Caki2 (cell line): ENCODE measurements around the gene WASHC4. TPM values are rescaled to one million over a fixed set of nuclear protein-coding genes. Genes with fewer than 3 reads are reported as not detected.

Experiments
- DNase-seq: peaks from one replicate; pipeline ENCODE4 v3.0.0-alpha.2; 2015; ENCODE audit warnings: low read depth
- in situ Hi-C: cut with HindIII; loops from 2 replicates; pipeline ENCODE4 v1.10.0; 2016; ENCODE audit warnings: low sequenced_read_pairs, low pct_unique_long_range_greater_than_20kb, mixed read lengths
- total RNA-seq: library from RNA; depleted of rRNA; stranded (reverse); fragments of >200 nt; shearing (Covaris generic); gene quantifications from 2 replicates; pipeline ENCODE4 v1.2.3, GENCODE V29; 2014; ENCODE audit warnings: low replicate concordance; rRNA removed

The WASHC4 gene, protein sequence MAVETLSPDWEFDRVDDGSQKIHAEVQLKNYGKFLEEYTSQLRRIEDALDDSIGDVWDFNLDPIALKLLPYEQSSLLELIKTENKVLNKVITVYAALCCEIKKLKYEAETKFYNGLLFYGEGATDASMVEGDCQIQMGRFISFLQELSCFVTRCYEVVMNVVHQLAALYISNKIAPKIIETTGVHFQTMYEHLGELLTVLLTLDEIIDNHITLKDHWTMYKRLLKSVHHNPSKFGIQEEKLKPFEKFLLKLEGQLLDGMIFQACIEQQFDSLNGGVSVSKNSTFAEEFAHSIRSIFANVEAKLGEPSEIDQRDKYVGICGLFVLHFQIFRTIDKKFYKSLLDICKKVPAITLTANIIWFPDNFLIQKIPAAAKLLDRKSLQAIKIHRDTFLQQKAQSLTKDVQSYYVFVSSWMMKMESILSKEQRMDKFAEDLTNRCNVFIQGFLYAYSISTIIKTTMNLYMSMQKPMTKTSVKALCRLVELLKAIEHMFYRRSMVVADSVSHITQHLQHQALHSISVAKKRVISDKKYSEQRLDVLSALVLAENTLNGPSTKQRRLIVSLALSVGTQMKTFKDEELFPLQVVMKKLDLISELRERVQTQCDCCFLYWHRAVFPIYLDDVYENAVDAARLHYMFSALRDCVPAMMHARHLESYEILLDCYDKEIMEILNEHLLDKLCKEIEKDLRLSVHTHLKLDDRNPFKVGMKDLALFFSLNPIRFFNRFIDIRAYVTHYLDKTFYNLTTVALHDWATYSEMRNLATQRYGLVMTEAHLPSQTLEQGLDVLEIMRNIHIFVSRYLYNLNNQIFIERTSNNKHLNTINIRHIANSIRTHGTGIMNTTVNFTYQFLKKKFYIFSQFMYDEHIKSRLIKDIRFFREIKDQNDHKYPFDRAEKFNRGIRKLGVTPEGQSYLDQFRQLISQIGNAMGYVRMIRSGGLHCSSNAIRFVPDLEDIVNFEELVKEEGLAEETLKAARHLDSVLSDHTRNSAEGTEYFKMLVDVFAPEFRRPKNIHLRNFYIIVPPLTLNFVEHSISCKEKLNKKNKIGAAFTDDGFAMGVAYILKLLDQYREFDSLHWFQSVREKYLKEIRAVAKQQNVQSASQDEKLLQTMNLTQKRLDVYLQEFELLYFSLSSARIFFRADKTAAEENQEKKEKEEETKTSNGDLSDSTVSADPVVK
- total RNA-seq = 11.6 and 13.7 TPM in 2 replicates

DNA sequence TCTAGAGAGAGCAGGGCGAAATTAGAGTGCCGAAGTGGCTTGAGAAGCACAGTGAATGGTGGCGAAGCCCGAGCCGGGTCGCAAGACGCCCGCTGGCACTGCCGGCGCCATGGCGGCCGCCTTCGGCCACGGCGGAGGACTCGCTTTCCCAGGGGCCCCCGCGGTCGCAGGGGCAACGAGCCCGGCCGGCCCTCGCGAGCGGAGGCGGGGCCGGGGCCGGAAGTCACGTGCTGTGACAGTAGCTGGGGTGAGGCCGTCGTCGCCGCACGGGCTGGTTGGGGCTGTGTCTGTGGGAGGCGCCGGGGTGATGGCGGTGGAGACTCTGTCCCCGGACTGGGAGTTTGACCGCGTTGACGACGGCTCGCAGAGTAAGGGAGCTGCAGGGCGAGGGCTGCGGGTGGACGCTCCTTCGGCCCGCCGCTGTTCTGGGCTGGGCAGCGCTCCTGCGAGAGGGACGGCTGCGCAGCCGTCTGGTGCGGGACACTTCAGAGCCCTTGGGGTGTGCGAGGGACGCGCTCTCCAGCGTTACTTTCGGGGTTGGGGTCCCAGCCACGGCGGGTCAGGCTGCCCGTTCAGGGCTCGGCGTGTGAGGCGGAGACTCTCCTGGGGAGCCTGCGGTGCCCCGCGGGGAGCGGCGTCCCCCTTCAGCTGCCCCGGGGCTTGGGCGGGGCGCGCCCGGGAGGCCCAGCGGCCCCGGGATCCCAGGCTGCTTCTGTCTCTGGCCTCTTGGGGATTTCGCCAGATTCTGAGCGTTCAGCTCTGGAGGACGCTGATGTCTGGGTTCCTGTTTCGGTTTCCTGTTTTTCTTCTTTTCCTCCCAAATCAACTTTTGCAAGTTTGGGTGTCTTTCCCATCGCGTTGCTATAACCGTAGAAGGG, at the start of gene WASHC4:
Gene WASHC4, plus strand, starts transcription at position 238 of the 878 bp plus-strand sequence. Its CDS starts 70 bp downstream, at position 308.
- in situ Hi-C loops = no loop called here

DNA sequence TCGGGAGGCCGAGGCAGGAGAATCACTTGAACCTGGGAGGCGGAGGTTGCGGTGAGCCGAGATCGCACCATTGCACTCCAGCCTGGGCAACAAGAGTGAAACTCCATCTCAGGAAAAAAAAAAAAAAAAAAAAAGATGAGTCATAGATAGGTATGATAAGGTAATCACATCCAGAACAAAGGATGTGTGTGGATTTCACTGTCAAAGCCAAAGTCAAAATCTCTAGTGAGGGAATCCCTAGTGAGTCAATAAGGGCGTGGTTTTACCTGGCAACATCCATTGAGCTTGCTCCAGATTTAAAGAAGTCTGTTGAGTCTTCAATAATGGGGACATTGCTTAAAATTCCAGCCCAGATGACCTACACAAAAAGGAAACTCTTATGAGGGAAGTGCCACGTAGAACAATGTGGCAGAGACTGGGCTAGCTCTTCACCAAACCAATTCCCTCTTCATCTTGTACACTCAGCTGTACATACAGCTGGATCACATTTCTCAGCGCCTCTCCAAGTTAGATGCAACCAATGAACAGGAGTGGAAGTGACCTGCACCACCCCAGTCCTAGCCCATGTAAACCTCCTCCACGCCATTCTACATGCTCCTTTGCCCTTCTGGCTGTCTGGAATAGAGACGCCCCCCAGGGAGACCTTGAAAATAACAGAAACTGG, 46.7 kb upstream of the WASHC4 start:
- no peak for DNase-seq
- in situ Hi-C loops = no loop called here

More for the DNA sequence above, at the start of gene WASHC4:
- peak; percentile 87 for DNase-seq

DNA sequence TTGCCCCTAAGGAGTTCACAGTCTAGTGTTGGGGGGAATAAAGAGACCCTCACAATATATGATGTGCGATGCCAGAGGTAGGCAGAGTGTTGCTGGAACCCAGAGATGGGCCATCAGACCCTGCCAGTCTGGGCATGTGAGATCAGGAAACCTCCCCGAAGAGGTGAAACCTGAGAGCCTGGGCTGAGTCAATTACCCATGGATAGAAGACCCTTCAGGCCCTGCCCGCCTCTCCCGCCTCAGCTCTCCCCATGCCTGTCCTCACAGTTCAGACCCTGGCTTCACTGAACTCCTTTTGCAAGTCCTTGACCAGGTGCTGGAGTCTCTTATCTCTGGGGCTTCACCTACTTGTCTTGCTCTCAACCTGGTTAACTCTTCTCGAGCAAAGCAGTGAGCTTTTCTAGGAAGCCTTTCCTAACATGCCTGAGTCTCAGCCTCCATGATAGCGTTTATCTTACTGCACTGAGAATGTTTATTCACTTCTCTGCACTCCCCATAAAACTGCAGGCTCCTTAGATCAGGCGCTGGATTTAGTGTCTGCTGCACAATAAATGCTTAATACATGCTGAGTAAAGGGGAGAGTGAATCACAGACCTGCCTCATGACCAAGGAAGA, 42.9 kb upstream of the WASHC4 start:
- in situ Hi-C loops = no loop called here
- no peak for DNase-seq

DNA sequence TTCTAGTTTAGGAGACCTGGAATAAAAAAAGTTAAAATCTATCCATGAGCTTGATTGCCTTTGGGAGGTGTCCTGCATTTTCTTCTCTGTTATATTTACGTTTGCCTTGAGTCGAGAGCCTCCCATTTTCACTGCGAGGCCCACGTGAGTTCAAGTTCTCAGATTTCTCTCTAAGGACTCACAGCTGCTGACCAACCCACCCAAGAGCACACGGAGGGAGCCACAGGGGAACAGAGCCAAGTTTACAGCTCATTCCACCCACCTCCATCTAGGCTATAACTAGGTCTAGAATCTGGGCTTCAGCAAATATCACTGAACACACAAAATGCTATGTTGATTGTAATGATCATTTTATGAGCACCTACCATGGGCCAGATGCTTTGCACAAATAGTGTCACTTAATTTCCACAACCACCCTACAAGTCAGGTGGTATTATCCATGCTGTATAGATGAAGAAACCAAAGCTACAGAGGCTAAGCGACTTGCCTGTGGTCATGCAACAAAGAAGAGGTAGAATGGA, 40.0 kb upstream of the WASHC4 start:
- no peak for DNase-seq
- in situ Hi-C loops = no loop called here

DNA sequence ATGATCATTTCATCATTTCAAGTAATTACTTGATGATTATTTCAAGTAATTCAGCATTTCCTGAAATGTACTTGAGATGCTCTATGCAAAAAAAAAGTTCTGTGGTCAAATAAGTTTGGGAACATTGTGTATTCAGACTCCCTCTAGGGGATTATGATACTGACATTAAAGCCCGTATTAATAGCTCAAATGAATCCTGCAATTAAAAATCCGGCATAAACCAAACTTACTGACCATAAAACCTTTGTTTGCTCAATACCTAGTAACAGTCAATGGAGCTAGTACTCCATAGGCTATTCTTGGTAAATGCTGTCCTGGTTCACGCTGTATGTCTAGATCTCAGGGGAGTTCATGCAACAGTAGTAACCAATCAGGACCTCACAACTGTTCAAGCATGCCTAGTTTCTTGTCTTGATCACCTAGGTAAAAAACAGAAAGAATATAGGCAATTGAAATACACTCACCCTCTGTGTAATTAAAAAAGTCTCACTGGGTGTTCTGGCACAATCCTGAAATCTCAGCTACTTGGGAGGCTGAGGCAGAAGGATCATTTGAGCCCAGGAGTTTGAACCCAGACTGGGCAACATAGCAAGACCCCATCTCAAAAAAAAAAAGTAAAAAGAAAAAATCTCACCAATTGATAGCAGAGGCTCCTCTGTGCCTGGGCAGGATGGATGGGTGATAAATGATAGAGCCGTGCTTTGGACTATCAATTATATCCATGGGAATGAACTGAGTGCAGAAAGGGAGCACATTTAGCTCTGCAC, 37.4 kb upstream of the WASHC4 start:
- DNase-seq = no peak
- in situ Hi-C loops = no loop called here

DNA sequence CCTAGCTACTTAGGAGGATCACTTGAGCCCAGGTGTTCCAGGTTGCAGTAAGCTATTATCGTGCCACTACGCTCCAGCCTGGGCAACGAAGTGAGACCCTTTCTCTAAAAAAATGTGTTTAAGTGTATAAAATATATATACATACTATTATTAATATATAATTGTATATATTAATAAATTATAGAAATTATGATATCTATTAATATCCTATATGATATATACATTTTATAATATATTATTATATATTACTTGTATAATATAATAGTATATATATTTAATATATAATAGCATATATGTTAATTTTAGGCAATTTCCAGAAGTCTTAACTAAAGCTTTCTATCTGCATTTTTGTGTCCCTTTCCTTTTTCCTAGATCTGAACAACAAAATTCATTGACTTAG, 35.5 kb upstream of the WASHC4 start:
- in situ Hi-C loops = no loop called here
- DNase-seq = no peak

DNA sequence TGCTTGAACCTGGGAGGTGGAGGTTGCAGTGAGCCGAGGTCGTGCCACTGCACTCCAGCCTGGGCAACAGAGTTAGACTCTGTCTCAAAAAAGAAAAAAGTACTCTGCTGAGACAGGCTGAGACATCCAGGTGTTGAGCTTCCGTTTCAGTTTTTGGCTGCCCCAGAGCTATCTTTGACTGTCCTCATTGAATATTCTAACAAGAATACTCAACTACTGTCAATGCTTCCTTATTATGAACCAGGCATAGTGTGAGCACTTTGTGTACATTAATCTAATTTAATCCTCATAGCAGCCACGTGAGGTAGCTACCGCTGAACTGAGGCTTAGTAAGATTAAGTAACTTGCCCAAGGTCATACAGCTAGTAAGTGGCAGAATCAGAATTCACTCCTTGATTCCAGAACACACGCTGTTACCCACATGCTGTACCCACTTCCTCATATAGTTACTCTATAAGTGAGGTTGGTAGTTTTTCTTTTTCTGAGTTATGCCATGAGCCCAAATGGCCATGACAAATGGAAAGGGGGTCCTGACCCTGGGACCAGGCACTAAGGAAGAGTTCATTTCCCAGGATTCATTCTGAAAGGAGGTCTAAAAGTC, 34.5 kb upstream of the WASHC4 start:
- in situ Hi-C loops = no loop called here
- DNase-seq = no peak

DNA sequence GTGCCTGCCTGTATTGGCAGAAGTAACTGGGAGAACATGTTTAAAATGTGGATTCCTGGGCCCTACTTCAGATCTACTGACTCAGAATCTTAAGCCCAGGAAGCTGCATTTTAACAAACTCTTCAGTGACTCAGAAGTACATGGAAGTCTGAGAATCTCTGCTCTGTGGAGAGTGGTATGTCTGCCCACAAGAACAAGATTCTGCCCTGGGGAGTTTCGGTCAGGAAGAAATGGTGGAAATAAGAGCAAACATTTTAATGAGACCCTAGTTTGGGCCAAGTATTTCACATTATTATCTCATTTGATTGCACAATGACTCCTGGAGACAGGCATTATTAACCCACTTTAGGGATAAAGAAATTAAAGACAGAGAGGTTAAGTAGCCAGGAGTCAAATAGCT, 31.4 kb upstream of the WASHC4 start:
- in situ Hi-C loops = no loop called here
- no peak for DNase-seq

DNA sequence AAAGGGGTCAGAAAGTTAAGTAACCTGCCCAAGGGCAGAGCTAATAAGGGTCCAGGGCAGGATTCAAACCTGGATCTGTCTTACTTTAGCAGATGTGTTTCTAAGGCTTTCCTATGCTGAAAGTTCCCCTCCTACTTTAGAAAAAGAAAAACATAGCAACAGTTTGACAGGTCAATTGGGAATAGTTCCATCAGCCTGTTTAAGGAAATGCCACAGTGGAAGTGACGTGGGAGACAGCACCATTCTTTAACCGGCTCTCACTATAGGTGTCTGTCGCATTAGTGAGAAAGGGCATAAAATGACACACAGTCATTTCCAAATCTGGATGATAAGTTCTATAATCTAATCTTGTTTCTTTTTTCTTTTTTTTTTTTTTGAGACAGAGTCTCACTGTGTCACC, 30.6 kb upstream of the WASHC4 start:
- in situ Hi-C loops = no loop called here
- no peak for DNase-seq

DNA sequence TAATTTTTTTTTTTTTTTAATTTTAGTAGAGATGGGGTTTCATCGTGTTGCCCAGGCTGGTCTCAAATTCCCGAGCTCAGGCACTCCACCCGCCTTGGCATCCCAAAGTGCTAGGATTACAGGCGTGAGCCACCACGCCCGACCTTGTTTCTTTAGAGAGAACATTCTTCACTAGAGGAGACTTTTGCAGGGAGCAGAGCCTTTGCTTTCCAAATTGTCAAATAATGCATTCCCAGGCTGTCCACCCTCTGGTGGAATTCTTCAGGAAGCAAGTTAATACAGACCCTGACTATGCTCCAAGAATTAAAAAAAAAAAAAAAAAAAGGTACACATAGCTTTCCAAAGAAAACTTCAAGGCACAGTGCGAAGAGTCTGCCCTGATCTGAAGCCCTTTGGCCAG, 30.1 kb upstream of the WASHC4 start:
- in situ Hi-C loops = no loop called here
- DNase-seq = no peak

DNA sequence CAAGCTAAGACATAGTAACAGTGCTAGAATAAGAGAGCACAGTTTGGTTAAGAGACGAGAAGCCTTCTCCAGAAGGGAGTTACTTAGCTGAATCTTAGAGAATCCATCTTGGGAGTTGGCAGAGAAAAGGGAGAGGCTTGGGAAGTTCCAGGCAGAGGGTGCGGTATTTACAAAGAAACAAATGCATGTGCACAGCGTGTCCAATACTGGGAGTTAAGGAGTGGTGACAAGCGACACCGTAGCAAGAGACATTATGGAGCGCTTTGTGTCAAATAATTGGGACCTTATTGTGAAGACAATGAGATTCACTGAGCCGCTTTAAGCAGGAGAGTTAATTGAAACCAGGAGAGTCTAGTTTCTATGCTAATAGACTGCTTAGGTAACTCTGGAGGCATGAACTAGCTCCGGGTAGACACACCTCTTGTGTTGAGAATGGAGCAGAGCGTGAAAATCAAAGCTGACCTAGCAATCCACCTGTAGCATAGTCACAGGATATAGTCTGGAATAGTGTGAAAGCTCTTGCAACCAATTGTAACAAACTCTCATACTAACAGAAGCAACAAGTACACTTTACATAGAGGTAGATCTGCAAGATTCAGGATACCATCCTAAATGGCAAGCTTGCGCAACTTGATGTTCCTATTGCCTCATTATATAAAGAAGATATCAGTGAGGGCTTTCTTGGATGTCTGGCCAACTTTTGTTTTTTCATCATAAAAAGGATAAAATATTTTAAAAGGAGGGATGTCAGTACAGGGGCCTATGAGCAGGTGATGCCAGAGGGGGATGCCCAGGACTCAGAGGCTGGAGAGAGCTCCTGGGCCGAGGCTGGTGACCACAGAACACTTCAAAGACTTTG, 28.6 kb upstream of the WASHC4 start:
- in situ Hi-C loops = no loop called here
- no peak for DNase-seq

DNA sequence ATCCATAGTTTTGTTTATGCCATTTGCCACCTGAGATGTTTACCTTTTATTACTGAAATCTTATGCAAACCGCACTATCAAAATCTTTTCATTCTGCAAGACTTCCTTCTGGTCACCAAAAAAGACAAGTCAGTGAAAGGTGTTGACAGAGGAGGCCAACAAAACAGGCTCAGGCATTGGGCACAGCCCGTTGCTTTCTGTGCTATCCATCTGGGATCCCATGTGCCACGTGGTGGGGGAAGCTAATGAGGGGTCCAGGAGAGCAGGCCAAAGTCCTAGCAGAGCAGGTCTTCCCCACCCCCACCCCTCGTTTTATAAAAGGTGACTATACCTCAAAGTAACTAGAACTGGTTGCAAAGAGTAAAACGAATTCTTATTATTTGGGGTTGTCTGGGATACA, 24.5 kb upstream of the WASHC4 start:
- DNase-seq = no peak
- in situ Hi-C loops = no loop called here

DNA sequence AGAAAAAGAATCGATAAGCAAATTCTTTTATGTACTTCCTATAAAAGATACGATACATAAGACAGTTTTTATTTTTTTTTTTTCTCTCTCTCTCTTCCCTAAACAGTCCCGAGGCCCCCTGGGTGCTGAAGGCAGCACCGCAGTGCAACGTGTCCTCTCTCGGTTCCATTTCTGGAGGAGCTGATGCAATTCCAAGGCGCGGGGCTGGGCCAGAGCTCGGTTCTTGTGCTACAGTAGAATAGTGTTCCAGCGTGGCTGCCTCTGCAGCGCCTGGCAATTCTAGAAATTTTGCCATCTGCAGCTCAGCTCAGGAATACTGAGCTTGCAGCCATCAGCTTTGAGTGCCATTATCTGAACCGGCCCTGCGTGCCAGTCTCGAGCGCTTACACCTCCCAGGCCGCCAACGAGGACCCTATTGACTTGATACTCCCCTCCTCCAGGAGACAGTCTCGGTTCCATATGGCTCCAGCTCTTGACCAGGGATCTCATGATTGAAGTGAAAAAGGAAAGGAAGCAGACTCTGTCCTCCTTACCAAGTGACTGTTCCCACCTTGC, 23.9 kb upstream of the WASHC4 start:
- peak; percentile 24 for DNase-seq
- in situ Hi-C loops = no loop called here
